Measurements from ENCODE around the gene FAM53A.

The FAM53A gene

GRCh38 chr4:1628892-1629698 is 55.0 kb downstream of the FAM53A start:
- no peak for TF ChIP-seq MAX (IDR thresholded peaks at IDR 0.05)
- peak; percentile 92 for TF ChIP-seq RAD21 (IDR thresholded peaks at IDR 0.05; ENCODE audit: low read depth)

GRCh38 chr4:1627417-1628313 is 56.4 kb downstream of the FAM53A start:
- no peak for TF ChIP-seq TCF12 (IDR thresholded peaks at IDR 0.05; ENCODE audit: low read depth)
- no peak for TF ChIP-seq REST (IDR thresholded peaks at IDR 0.05; ENCODE audit: low read depth)
- no peak for TF ChIP-seq FOXM1 (IDR thresholded peaks at IDR 0.05; ENCODE audit: borderline replicate concordance, low read depth)
- no peak for TF ChIP-seq EP300 (IDR thresholded peaks at IDR 0.05; ENCODE audit: borderline replicate concordance)

GRCh38 chr4:1626941-1627340 is 57.2 kb downstream of the FAM53A start:
- TF ChIP-seq EP300 (IDR thresholded peaks at IDR 0.05; ENCODE audit: borderline replicate concordance) (no peak), MAX (IDR thresholded peaks at IDR 0.05) (no peak), EGR1 (IDR thresholded peaks at IDR 0.05) (no peak), CEBPB (IDR thresholded peaks at IDR 0.05) (no peak), FOXM1 (IDR thresholded peaks at IDR 0.05; ENCODE audit: borderline replicate concordance, low read depth) (no peak), NFIC (IDR thresholded peaks at IDR 0.05) (no peak), TAF1 (IDR thresholded peaks at IDR 0.05; ENCODE audit: low read depth) (no peak), RAD21 (IDR thresholded peaks at IDR 0.05; ENCODE audit: low read depth) (no peak), TCF12 (IDR thresholded peaks at IDR 0.05; ENCODE audit: low read depth) (no peak), REST (IDR thresholded peaks at IDR 0.05; ENCODE audit: low read depth) (no peak), TEAD4 (IDR thresholded peaks at IDR 0.05) (no peak), YY1 (IDR thresholded peaks at IDR 0.05; ENCODE audit: low read depth) (no peak)

GRCh38 chr4:1626151-1626550 is 58.0 kb downstream of the FAM53A start:
- TF ChIP-seq CEBPB (IDR thresholded peaks at IDR 0.05) (no peak), EP300 (IDR thresholded peaks at IDR 0.05; ENCODE audit: borderline replicate concordance) (no peak), USF1 (IDR thresholded peaks at IDR 0.05) (no peak), TAF1 (IDR thresholded peaks at IDR 0.05; ENCODE audit: low read depth) (no peak), EGR1 (IDR thresholded peaks at IDR 0.05) (no peak), NFIC (IDR thresholded peaks at IDR 0.05) (no peak), CREB1 (IDR thresholded peaks at IDR 0.05; ENCODE audit: low read depth) (no peak), YY1 (IDR thresholded peaks at IDR 0.05; ENCODE audit: low read depth) (no peak), TEAD4 (IDR thresholded peaks at IDR 0.05) (no peak), MAX (IDR thresholded peaks at IDR 0.05) (no peak), TCF12 (IDR thresholded peaks at IDR 0.05; ENCODE audit: low read depth) (no peak), REST (IDR thresholded peaks at IDR 0.05; ENCODE audit: low read depth) (no peak), ZBTB7A (IDR thresholded peaks at IDR 0.05; ENCODE audit: low read depth) (no peak), RAD21 (IDR thresholded peaks at IDR 0.05; ENCODE audit: low read depth) (no peak), FOXM1 (IDR thresholded peaks at IDR 0.05; ENCODE audit: borderline replicate concordance, low read depth) (no peak)
